Measurements from ENCODE around the gene NHLRC3. TPM values are rescaled to one million over a fixed set of nuclear protein-coding genes. Genes with fewer than 3 reads are reported as not detected.

Gene NHLRC3
- total and polyA plus RNA-seq, 2 of the 8 experiments (the other 6 are each of a cell fraction or from before 2014, with no cell fraction given) = 13.1 to 16.9 TPM

DNA sequence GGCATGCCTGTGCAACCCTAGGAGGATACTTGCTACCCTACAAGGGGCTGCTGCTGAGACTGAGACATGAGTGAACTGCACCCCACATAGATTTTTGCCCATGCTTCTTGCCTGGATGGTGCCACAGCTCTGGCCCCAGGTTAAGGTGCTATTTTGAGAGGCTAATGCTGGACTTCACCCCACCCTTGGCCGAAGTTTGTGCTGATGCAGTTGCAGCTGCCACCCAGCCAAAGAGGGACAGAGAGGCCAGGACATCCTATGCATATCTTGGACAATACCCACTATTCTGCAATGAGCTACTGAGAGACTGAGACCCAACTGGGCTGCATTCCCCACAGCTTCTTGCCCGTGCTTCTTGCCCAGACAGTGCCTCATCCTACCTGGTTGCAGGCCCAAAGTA lies 34.6 kb downstream of the NHLRC3 start (continued):
- TF ChIP-seq, protein P1, sequence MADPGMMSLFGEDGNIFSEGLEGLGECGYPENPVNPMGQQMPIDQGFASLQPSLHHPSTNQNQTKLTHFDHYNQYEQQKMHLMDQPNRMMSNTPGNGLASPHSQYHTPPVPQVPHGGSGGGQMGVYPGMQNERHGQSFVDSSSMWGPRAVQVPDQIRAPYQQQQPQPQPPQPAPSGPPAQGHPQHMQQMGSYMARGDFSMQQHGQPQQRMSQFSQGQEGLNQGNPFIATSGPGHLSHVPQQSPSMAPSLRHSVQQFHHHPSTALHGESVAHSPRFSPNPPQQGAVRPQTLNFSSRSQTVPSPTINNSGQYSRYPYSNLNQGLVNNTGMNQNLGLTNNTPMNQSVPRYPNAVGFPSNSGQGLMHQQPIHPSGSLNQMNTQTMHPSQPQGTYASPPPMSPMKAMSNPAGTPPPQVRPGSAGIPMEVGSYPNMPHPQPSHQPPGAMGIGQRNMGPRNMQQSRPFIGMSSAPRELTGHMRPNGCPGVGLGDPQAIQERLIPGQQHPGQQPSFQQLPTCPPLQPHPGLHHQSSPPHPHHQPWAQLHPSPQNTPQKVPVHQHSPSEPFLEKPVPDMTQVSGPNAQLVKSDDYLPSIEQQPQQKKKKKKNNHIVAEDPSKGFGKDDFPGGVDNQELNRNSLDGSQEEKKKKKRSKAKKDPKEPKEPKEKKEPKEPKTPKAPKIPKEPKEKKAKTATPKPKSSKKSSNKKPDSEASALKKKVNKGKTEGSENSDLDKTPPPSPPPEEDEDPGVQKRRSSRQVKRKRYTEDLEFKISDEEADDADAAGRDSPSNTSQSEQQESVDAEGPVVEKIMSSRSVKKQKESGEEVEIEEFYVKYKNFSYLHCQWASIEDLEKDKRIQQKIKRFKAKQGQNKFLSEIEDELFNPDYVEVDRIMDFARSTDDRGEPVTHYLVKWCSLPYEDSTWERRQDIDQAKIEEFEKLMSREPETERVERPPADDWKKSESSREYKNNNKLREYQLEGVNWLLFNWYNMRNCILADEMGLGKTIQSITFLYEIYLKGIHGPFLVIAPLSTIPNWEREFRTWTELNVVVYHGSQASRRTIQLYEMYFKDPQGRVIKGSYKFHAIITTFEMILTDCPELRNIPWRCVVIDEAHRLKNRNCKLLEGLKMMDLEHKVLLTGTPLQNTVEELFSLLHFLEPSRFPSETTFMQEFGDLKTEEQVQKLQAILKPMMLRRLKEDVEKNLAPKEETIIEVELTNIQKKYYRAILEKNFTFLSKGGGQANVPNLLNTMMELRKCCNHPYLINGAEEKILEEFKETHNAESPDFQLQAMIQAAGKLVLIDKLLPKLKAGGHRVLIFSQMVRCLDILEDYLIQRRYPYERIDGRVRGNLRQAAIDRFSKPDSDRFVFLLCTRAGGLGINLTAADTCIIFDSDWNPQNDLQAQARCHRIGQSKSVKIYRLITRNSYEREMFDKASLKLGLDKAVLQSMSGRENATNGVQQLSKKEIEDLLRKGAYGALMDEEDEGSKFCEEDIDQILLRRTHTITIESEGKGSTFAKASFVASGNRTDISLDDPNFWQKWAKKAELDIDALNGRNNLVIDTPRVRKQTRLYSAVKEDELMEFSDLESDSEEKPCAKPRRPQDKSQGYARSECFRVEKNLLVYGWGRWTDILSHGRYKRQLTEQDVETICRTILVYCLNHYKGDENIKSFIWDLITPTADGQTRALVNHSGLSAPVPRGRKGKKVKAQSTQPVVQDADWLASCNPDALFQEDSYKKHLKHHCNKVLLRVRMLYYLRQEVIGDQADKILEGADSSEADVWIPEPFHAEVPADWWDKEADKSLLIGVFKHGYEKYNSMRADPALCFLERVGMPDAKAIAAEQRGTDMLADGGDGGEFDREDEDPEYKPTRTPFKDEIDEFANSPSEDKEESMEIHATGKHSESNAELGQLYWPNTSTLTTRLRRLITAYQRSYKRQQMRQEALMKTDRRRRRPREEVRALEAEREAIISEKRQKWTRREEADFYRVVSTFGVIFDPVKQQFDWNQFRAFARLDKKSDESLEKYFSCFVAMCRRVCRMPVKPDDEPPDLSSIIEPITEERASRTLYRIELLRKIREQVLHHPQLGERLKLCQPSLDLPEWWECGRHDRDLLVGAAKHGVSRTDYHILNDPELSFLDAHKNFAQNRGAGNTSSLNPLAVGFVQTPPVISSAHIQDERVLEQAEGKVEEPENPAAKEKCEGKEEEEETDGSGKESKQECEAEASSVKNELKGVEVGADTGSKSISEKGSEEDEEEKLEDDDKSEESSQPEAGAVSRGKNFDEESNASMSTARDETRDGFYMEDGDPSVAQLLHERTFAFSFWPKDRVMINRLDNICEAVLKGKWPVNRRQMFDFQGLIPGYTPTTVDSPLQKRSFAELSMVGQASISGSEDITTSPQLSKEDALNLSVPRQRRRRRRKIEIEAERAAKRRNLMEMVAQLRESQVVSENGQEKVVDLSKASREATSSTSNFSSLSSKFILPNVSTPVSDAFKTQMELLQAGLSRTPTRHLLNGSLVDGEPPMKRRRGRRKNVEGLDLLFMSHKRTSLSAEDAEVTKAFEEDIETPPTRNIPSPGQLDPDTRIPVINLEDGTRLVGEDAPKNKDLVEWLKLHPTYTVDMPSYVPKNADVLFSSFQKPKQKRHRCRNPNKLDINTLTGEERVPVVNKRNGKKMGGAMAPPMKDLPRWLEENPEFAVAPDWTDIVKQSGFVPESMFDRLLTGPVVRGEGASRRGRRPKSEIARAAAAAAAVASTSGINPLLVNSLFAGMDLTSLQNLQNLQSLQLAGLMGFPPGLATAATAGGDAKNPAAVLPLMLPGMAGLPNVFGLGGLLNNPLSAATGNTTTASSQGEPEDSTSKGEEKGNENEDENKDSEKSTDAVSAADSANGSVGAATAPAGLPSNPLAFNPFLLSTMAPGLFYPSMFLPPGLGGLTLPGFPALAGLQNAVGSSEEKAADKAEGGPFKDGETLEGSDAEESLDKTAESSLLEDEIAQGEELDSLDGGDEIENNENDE (IDR thresholded peaks at IDR 0.05; ENCODE audit: insufficient replicate concordance, low read length) = no peak
- TF ChIP-seq SP2 (IDR thresholded peaks at IDR 0.05; ENCODE audit: low read length) (no peak), SP4 (IDR thresholded peaks at IDR 0.05; ENCODE audit: low read length) (no peak), BCL11A (IDR thresholded peaks at IDR 0.05; ENCODE audit: low read depth in 2 of 2, low read length in 2 of 2) (no peak), RXRA (IDR thresholded peaks at IDR 0.05; ENCODE audit: insufficient read depth, low read depth, low read length) (no peak), CTBP2 (IDR thresholded peaks at IDR 0.05; ENCODE audit: borderline replicate concordance, insufficient read depth, insufficient read length, low read length) (no peak), FOSL1 (IDR thresholded peaks at IDR 0.05; ENCODE audit: insufficient read depth, low read depth, low read length) (no peak), SAP30 (IDR thresholded peaks at IDR 0.05; ENCODE audit: insufficient read depth, insufficient replicate concordance, low read length) (no peak), SRF (IDR thresholded peaks at IDR 0.05; ENCODE audit: low read depth, low read length) (no peak)
- TF ChIP-seq, protein P2, sequence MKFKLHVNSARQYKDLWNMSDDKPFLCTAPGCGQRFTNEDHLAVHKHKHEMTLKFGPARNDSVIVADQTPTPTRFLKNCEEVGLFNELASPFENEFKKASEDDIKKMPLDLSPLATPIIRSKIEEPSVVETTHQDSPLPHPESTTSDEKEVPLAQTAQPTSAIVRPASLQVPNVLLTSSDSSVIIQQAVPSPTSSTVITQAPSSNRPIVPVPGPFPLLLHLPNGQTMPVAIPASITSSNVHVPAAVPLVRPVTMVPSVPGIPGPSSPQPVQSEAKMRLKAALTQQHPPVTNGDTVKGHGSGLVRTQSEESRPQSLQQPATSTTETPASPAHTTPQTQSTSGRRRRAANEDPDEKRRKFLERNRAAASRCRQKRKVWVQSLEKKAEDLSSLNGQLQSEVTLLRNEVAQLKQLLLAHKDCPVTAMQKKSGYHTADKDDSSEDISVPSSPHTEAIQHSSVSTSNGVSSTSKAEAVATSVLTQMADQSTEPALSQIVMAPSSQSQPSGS (IDR thresholded peaks at IDR 0.05; ENCODE audit: low read length) = no peak
